Tibial nerve (tissue), 4 donors: ENCODE data around the gene MORN1. TPM values are rescaled to one million over a fixed set of nuclear protein-coding genes. Genes with fewer than 3 reads are reported as not detected.

Source experiments
- DNase-seq, 2 donors: peaks; one replicate each; pipeline ENCODE4 v3.0.0-alpha.2; 2019; ENCODE audit warnings: low spot score in 2 of 2
- H3K27ac ChIP-seq, 4 donors: fragments of 200-600 bp; sonication (generic) in 3 of 4; one replicate each; pipeline ENCODE4 v1.5.1; 2017 to 2019; ENCODE audit warnings: mild to moderate bottlenecking in 1 of 4
- H3K27me3 ChIP-seq, 2 donors: fragments of 200-600 bp; sonication (generic) in 1 of 2; one replicate each; pipeline versions ENCODE4 v1.5.1 to v1.6.0; 2017 to 2019
- H3K36me3 ChIP-seq, 3 donors: fragments of 200-600 bp; sonication (generic); one replicate each; pipeline ENCODE4 v1.5.1; 2018 to 2019
- H3K4me1 ChIP-seq, 4 donors: fragments of 200-600 bp; sonication (generic) in 3 of 4; one replicate each; pipeline ENCODE4 v1.5.1; 2017 to 2019
- H3K4me3 ChIP-seq, 4 donors: fragments of 200-600 bp; sonication (generic) in 3 of 4; one replicate each; pipeline ENCODE4 v1.5.1; 2017 to 2019; ENCODE audit warnings: mild to moderate bottlenecking in 1 of 4, moderate library complexity in 1 of 4
- H3K9me3 ChIP-seq, 4 donors: fragments of 200-600 bp; sonication (generic) in 3 of 4; one replicate each; pipeline ENCODE4 v1.5.1; 2017 to 2019
- EP300 ChIP-seq, 2 donors: sonication (generic); formaldehyde crosslinking; IDR thresholded peaks; one replicate each; pipeline ENCODE4 v1.6.1; 2017; ENCODE audit warnings: antibody characterized with exemption in 2 of 2, mild to moderate bottlenecking in 1 of 2
- POLR2A ChIP-seq, 2 donors: fragments of 450-650 bp; IDR thresholded peaks; one replicate each; pipeline ENCODE4 v1.6.1; 2017; ENCODE audit warnings: antibody characterized with exemption in 2 of 2, mild to moderate bottlenecking in 2 of 2, moderate library complexity in 2 of 2
- WGBS, 2 donors: methylation state at CpG; one replicate each; pipeline ENCODE4 v1.1.5; 2018; 5-methylcytosine and 5-hydroxymethylcytosine counted together
- total RNA-seq, 4 donors: library from RNA; depleted of rRNA; stranded (reverse); fragments of >200 nt; gene quantifications; one replicate each; pipeline ENCODE4 v1.1.0, GENCODE V29; 2016
- TF ChIP-seq, protein P1 (sequence below), 5 experiments: fragments of 200-600 bp in 3 of 5; fragments of 450-650 bp in 2 of 5; sonication (generic) in 3 of 5; IDR thresholded peaks; one replicate each; pipeline ENCODE4 v1.5.1; 2016 to 2019; ENCODE audit warnings: antibody characterized with exemption in 5 of 5, mild to moderate bottlenecking in 3 of 5, moderate library complexity in 2 of 5

Gene MORN1
- total RNA-seq, 4 donors from 2014 or later, result 8.7 to 21.9 (median 16.1) TPM

DNA sequence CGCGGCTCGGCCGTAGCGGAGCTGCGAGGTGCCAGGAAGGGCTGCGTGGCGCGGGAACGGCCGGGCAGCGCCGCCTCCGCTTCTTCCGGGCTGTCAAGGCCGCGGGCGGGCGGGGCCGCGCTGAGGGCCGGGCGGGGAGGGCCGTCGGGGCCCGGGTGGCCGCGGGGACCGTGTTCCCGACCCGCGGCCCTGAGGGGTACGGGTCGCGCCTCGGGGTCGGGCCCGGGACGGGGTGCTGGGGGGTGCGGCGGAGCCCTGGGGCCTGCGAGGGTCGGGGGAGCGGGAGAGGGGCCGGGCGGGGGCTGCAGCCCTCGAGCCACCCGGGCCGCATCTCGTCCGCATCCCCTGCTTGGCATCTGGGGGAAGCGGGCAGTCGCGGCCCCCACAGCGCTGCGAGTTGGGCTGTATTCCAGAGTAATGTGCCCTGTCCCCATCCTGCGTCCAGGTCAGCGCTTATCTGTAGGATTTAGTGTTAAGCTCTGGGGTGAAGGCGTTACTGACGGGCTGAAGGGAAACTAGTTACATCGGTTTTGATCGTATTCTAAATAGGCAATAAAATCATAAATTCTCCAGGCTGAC lies 666 bp upstream of the MORN1 start:
- 0% methylated on average over 8 to 17 of the region's 62 CpGs for WGBS, 2 donors
- peaks cover 0 to 50% (median 0%) of the 10 kb centered on the region in 3 donors for H3K36me3 ChIP-seq
- no peak for DNase-seq
- TF ChIP-seq POLR2A (IDR thresholded peaks at IDR 0.05) (no peak), EP300 (IDR thresholded peaks at IDR 0.05) (no peak)
- TF ChIP-seq, protein P1, sequence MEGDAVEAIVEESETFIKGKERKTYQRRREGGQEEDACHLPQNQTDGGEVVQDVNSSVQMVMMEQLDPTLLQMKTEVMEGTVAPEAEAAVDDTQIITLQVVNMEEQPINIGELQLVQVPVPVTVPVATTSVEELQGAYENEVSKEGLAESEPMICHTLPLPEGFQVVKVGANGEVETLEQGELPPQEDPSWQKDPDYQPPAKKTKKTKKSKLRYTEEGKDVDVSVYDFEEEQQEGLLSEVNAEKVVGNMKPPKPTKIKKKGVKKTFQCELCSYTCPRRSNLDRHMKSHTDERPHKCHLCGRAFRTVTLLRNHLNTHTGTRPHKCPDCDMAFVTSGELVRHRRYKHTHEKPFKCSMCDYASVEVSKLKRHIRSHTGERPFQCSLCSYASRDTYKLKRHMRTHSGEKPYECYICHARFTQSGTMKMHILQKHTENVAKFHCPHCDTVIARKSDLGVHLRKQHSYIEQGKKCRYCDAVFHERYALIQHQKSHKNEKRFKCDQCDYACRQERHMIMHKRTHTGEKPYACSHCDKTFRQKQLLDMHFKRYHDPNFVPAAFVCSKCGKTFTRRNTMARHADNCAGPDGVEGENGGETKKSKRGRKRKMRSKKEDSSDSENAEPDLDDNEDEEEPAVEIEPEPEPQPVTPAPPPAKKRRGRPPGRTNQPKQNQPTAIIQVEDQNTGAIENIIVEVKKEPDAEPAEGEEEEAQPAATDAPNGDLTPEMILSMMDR (IDR thresholded peaks at IDR 0.05), result no peak
- peaks cover 0 to 49% (median 18%) of the 10 kb centered on the region in 4 donors for H3K4me1 ChIP-seq
- H3K4me3 ChIP-seq, result peak overlapping the region; percentile 49 to 87 (median 72)
- no peaks in the 10 kb centered on the region for H3K9me3 ChIP-seq
- no peaks in the 10 kb centered on the region for H3K27me3 ChIP-seq
- H3K27ac ChIP-seq, result peak overlapping the region; percentile 72 to 89 (median 82)

DNA sequence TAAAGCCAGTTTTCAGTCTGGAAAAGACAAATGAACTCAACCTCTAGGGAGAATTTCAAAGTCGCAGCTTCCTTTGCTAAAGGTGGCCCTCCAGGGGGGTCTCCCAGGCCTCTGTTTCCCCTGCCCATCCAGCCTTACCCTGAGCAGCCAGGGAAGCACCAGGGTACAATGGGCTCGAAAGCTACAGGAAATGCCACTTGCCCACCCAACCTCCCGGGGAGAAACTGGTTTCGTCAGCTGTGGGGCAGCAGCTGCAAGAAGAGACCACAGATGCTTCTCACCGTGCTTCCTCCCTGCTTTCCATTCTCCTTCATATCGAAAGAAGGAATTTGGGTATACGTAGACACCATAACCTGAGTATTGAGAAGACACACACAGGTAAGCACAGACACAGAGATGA lies 1.7 kb downstream of the MORN1 start:
- TF ChIP-seq, protein P1 (IDR thresholded peaks at IDR 0.05), result no peak
- TF ChIP-seq POLR2A (IDR thresholded peaks at IDR 0.05) (no peak), EP300 (IDR thresholded peaks at IDR 0.05) (no peak)
- no peaks in the 10 kb centered on the region for H3K27me3 ChIP-seq
- 83 to 93% methylated on average over 7 of the region's 7 CpGs for WGBS, 2 donors
- H3K4me1 ChIP-seq, result peaks cover 0 to 40% (median 18%) of the 10 kb centered on the region in 4 donors
- H3K36me3 ChIP-seq, result peaks cover 0 to 37% (median 0%) of the 10 kb centered on the region in 3 donors
- no peak overlapping the region for H3K4me3 ChIP-seq
- no peaks in the 10 kb centered on the region for H3K9me3 ChIP-seq
- no peak overlapping the region for H3K27ac ChIP-seq
- DNase-seq, result no peak

DNA sequence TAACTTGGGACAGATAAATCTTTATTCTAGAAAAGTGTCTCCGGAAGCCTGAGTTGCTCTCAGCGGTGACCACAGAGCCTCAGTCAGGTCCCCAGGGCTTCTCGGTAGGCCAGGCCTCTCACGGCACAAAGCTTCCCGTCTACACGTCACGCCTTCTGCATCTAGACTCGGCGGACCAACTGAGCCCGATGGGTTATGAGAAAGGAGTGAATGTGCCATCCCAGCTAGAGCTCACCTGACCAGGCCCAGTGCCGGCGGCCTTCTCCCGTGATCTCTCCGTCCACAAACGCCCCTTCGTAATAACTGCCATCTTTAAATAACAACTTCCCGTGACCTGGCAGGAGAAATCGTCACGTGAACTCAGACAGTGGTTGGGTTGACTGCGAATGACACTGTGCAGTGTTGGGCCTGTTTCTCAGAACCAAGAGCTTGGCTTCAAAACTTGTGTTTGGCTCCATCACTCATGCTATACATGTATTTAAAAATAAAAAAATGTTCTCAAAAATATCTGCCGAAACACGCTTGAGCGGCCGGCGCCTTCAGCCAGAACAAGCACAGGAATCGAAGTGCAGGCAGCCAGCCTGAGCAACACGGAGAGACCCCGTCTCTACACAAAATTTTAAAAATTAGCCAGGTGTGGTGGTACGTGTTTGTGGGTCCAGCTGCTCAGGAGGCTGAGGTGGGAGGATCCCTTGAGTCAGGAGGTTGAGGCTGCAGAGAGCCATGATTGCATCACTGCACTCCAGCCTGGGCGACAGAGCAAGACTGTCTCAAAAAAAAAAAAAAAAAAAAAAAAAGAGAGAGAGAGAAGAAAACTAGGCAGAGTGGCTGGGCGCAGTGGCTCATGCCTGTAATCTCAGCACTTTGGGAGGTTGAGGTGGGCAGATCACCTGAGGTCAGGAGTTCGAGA lies 3.1 kb downstream of the MORN1 start:
- Histone ChIP-seq H3K27ac (no peak overlapping the region), H3K4me3 (no peak overlapping the region), H3K27me3 (no peaks in the 10 kb centered on the region), H3K36me3 (peaks cover 0 to 23% (median 0%) of the 10 kb centered on the region in 3 donors), H3K9me3 (no peaks in the 10 kb centered on the region), H3K4me1 (peaks cover 0 to 26% (median 14%) of the 10 kb centered on the region in 4 donors)
- no peak for DNase-seq
- 93% methylated on average over 32 of the region's 32 CpGs for WGBS, 2 donors
- TF ChIP-seq, protein P1 (IDR thresholded peaks at IDR 0.05), result no peak
- no peak for TF ChIP-seq EP300 (IDR thresholded peaks at IDR 0.05)
- TF ChIP-seq POLR2A (IDR thresholded peaks at IDR 0.05), result no peak

DNA sequence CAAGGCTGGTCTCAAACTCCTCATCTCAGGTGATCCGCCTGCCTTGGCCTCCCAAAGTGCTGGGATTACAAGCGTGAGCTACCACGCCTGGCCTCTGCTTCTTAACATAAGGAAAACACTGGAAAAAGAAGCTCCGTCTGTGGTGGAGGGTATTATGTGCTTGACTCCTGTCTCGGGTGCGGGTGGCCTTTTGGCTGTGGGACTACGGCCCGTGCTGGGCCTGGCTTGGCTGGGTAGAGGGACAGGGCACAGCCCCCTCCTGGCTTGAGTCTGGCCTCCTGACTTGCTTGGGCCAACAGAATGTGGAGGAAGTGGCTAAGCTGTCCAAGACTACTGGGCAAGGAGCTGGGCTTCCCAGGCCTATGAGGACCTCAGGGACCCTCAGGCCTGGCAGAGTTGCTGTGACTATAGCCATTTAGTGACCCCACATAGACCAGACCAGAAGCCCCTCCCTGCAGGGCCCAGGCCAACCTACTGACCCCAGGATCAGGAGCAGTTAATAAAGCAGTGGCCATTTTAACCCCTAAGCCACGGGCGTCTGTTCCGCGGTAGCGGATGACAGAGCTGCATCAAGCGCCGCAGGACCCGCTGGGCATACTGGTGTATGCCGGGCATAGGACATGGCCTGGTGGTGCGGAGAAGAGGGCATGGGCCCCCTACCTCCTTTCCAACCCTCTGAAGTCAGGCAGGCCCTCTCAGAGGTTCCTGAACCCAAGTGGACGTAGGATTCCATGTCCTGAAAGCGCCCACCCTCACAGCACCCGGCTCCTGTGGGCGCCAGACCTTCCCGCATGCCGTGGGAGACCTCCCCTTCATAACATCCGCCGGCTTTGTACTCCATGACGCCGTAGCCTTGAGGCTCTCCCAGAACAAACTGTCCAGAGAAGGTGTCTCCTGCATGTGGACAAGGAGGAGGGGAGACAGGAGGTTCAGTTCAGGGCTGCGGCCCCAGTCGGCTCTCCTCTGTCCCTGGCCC lies 4.4 kb downstream of the MORN1 start:
- no peak for DNase-seq
- TF ChIP-seq EP300 (IDR thresholded peaks at IDR 0.05) (no peak), POLR2A (IDR thresholded peaks at IDR 0.05) (no peak)
- TF ChIP-seq, protein P1 (IDR thresholded peaks at IDR 0.05), result no peak
- no peaks in the 10 kb centered on the region for H3K27me3 ChIP-seq
- H3K9me3 ChIP-seq, result no peaks in the 10 kb centered on the region
- peaks cover 0 to 20% (median 0%) of the 10 kb centered on the region in 3 donors for H3K36me3 ChIP-seq
- WGBS, 2 donors, result 94% methylated on average over 27 to 30 of the region's 30 CpGs
- H3K27ac ChIP-seq, result no peak overlapping the region
- H3K4me1 ChIP-seq, result peaks cover 0 to 18% (median 5%) of the 10 kb centered on the region in 4 donors
- no peak overlapping the region for H3K4me3 ChIP-seq
